Measurements from ENCODE around the gene CXorf65. TPM values are rescaled to one million over a fixed set of nuclear protein-coding genes. Genes with fewer than 3 reads are reported as not detected.
A peak's percentile ranks its signal among the peaks of the same experiment; 100 is the strongest.

The CXorf65 gene
- polyA plus RNA-seq, 1 experiment, result not detected

- POLR2A ChIA-PET, result no interaction called here
- TF ChIP-seq, protein P1, sequence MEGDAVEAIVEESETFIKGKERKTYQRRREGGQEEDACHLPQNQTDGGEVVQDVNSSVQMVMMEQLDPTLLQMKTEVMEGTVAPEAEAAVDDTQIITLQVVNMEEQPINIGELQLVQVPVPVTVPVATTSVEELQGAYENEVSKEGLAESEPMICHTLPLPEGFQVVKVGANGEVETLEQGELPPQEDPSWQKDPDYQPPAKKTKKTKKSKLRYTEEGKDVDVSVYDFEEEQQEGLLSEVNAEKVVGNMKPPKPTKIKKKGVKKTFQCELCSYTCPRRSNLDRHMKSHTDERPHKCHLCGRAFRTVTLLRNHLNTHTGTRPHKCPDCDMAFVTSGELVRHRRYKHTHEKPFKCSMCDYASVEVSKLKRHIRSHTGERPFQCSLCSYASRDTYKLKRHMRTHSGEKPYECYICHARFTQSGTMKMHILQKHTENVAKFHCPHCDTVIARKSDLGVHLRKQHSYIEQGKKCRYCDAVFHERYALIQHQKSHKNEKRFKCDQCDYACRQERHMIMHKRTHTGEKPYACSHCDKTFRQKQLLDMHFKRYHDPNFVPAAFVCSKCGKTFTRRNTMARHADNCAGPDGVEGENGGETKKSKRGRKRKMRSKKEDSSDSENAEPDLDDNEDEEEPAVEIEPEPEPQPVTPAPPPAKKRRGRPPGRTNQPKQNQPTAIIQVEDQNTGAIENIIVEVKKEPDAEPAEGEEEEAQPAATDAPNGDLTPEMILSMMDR (IDR thresholded peaks at IDR 0.05; ENCODE audit: low read depth, low read length), result no peak
- no peak overlapping the region for H3K4me3 ChIP-seq (ENCODE audit: low read depth, low read length)
- no peaks in the 10 kb centered on the region for H3K9me3 ChIP-seq (ENCODE audit: control insufficient read depth, insufficient read depth, low read length)
- no peaks in the 10 kb centered on the region for H3K27me3 ChIP-seq (ENCODE audit: control insufficient read depth, insufficient read depth, low read length)
- DNase-seq (ENCODE audit: low read depth, low spot score), result no peak
- CTCF ChIA-PET, result no interaction called here
- H3K27ac ChIP-seq (ENCODE audit: low read depth, low read length), result peak overlapping the region; percentile 39
These were observed 49.7 kb downstream of the CXorf65 start for GRCh38 chrX:71056867-71057266.

Small RNA genes within 50 kb of the gene (small RNA-seq; reads per million reads assigned to genes)
- gene CXorf65 (ENCODE audit: insufficient read length, low read depth), result not detected

Other genes with a start within 250 kb of the CXorf65 start
- gene TEX11, start 198.0 kb downstream of the CXorf65 start, polyA plus RNA-seq (2011; rRNA removed), result not detected in 2 replicates
- not detected in 2 replicates for gene SLC7A3, start 175.6 kb downstream of the CXorf65 start, polyA plus RNA-seq (2011; rRNA removed)
- 76.0 and 77.0 TPM in 2 replicates for gene SNX12, start 38.4 kb downstream of the CXorf65 start, polyA plus RNA-seq (2011; rRNA removed)
- gene FOXO4, start 10.9 kb downstream of the CXorf65 start, polyA plus RNA-seq (2011; rRNA removed), result 1.3 and 1.6 TPM in 2 replicates
- gene IL2RG, start 4.8 kb upstream of the CXorf65 start, polyA plus RNA-seq (2011; rRNA removed), result not detected in 2 replicates
- 12.7 and 19.7 TPM in 2 replicates for gene MED12, start 11.9 kb upstream of the CXorf65 start, polyA plus RNA-seq (2011; rRNA removed)
- gene NLGN3, start 38.1 kb upstream of the CXorf65 start, polyA plus RNA-seq (2011; rRNA removed), result 0.36 and 0.42 TPM in 2 replicates
- gene GJB1, start 116.5 kb upstream of the CXorf65 start, polyA plus RNA-seq (2011; rRNA removed), result not detected in 2 replicates
- gene ZMYM3, start 147.4 kb upstream of the CXorf65 start, polyA plus RNA-seq (2011; rRNA removed), result 24.6 and 28.9 TPM in 2 replicates
- 279 and 437 TPM in 2 replicates for gene NONO, start 176.9 kb upstream of the CXorf65 start, polyA plus RNA-seq (2011; rRNA removed)
- gene ITGB1BP2, start 195.0 kb upstream of the CXorf65 start, polyA plus RNA-seq (2011; rRNA removed), result 2.3 and 2.6 TPM in 2 replicates

Measured in AG04450 (cell line).